Esophagus squamous epithelium (tissue), 4 donors: ENCODE data around the gene PKD2L1.

ENCODE experiments used
- POLR2A ChIP-seq, 4 donors: fragments of 450-650 bp; IDR thresholded peaks; one replicate each; pipeline ENCODE4 v1.6.1; 2017; ENCODE audit warnings: antibody characterized with exemption in 4 of 4, mild to moderate bottlenecking in 4 of 4, moderate library complexity in 3 of 4
- TF ChIP-seq, protein P1 (sequence below), 6 experiments: fragments of 450-650 bp in 4 of 6; fragments of 200-600 bp in 2 of 6; sonication (generic) in 2 of 6; IDR thresholded peaks; one replicate each; pipeline ENCODE4 v1.5.1; 2016 to 2019; ENCODE audit warnings: antibody characterized with exemption in 6 of 6, mild to moderate bottlenecking in 4 of 6, moderate library complexity in 4 of 6

DNA sequence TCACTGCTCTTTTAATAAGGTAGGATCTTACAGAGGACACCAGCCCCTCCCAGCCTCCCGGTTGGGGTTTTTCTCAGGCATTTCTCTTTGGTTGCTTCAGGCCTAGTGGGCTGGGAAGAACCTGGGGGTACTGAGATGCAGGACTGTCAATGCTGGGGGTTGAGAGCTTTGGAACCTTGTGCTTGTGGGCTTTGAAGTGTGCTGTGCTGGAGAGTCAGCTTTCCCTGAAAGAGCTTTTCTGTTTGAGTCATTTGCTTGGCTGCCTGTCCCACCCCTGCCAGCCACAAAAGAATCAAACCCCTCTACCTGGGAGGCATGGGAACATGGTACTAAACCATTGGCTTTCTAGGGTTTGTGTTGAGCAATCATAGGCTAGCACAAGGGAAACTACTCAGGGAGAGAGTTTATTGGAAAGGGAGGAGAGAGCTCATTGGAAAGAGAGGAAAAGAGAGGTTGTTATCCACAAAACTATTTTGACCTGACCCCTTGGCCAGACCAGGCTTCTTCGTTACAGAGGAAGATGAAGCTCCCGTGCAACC is 18.4 kb upstream of the PKD2L1 start:
- TF ChIP-seq, protein P1, sequence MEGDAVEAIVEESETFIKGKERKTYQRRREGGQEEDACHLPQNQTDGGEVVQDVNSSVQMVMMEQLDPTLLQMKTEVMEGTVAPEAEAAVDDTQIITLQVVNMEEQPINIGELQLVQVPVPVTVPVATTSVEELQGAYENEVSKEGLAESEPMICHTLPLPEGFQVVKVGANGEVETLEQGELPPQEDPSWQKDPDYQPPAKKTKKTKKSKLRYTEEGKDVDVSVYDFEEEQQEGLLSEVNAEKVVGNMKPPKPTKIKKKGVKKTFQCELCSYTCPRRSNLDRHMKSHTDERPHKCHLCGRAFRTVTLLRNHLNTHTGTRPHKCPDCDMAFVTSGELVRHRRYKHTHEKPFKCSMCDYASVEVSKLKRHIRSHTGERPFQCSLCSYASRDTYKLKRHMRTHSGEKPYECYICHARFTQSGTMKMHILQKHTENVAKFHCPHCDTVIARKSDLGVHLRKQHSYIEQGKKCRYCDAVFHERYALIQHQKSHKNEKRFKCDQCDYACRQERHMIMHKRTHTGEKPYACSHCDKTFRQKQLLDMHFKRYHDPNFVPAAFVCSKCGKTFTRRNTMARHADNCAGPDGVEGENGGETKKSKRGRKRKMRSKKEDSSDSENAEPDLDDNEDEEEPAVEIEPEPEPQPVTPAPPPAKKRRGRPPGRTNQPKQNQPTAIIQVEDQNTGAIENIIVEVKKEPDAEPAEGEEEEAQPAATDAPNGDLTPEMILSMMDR (IDR thresholded peaks at IDR 0.05) = no peak
- no peak for TF ChIP-seq POLR2A (IDR thresholded peaks at IDR 0.05)
